PC-3 (cell line): ENCODE results near the gene LSP1. TPM values are rescaled to one million over a fixed set of nuclear protein-coding genes. Genes with fewer than 3 reads are reported as not detected.

Experiments
- ATAC-seq: fragments of 200-7000 bp; cut with Tn5 transposase; 2 replicates; pipeline ENCODE4 v1.9.1; 2020; ENCODE audit warnings: mild to moderate bottlenecking, moderate library complexity
- BruUV-seq: library from RNA; stranded (reverse); fragments of 400-500 nt; replicated peaks from 2 replicates; lab custom pipeline; 2021; lab: Mats Ljungman, UMichigan
- CTCF ChIA-PET: fragments of 300-600 bp; sonication (Branson Sonifier 250); formaldehyde crosslinking; loops from one replicate; lab custom pipeline; 2022; ENCODE audit warnings: antibody characterized with exemption; lab: Charles Lee
- POLR2A ChIA-PET: fragments of 300-600 bp; sonication (Branson Sonifier 250); formaldehyde crosslinking; loops from one replicate; lab custom pipeline; 2022; ENCODE audit warnings: antibody characterized with exemption; ENCODE audit not compliant: unreplicated experiment; lab: Charles Lee
- DNase-seq: peaks from one replicate; pipeline ENCODE4 v3.0.0-alpha.2; 2015
- H2AFZ ChIP-seq: fragments of 300-600 bp; sonication (generic); 2 replicates; pipeline ENCODE4 v1.6.0; 2016; ENCODE audit warnings: antibody characterized with exemption, low read length
- H3F3A ChIP-seq: fragments of 300-600 bp; sonication (generic); one replicate; pipeline ENCODE4 v1.6.0; 2017; ENCODE audit warnings: antibody characterized with exemption, low read length, control low read depth, mild to moderate bottlenecking; ENCODE audit not compliant: unreplicated experiment
- H3K27ac ChIP-seq: fragments of 300-600 bp; sonication (generic); 2 replicates; pipeline ENCODE4 v1.5.1; 2016; ENCODE audit warnings: mild to moderate bottlenecking, low read length
- H3K27me3 ChIP-seq: fragments of 300-600 bp; sonication (generic); 2 replicates; pipeline ENCODE4 v1.6.1; 2016; ENCODE audit warnings: low read length, mixed read lengths
- H3K36me3 ChIP-seq: fragments of 300-600 bp; sonication (generic); 2 replicates; pipeline ENCODE4 v1.6.1; 2016; ENCODE audit warnings: low read depth, mixed run types, low read length, mixed read lengths
- H3K4me1 ChIP-seq: fragments of 300-600 bp; sonication (generic); 2 replicates; pipeline ENCODE4 v1.5.1; 2016; ENCODE audit warnings: low read length; ENCODE audit not compliant: insufficient read depth
- H3K4me2 ChIP-seq: fragments of 300-600 bp; sonication (generic); 2 replicates; pipeline ENCODE4 v1.6.0; 2016; ENCODE audit warnings: low read length
- H3K4me3 ChIP-seq: fragments of 300-600 bp; sonication (generic); 2 replicates; pipeline ENCODE4 v1.5.1; 2016; ENCODE audit warnings: mild to moderate bottlenecking, low read length, mixed read lengths
- H3K79me2 ChIP-seq: fragments of 300-600 bp; sonication (generic); 2 replicates; pipeline ENCODE4 v1.6.1; 2017; ENCODE audit warnings: low read length, mixed read lengths
- H3K9ac ChIP-seq: fragments of 300-600 bp; sonication (generic); 2 replicates; pipeline ENCODE4 v1.6.0; 2016; ENCODE audit warnings: mild to moderate bottlenecking, low read length
- H3K9me2 ChIP-seq: fragments of 300-600 bp; sonication (generic); replicated peaks from 2 replicates; pipeline ENCODE4 v1.6.1; 2016; ENCODE audit warnings: mixed run types, low read length, mixed read lengths
- H3K9me3 ChIP-seq: fragments of 300-600 bp; sonication (generic); 2 replicates; pipeline ENCODE4 v1.6.1; 2016; ENCODE audit warnings: low read length, mixed read lengths
- H4K20me1 ChIP-seq: fragments of 300-600 bp; sonication (generic); 2 replicates; pipeline ENCODE4 v1.6.1; 2016; ENCODE audit warnings: low read length, mixed read lengths
- EZH2 ChIP-seq: fragments of 300-600 bp; sonication (generic); IDR thresholded peaks from one replicate; pipeline ENCODE4 v1.6.1; 2017; ENCODE audit warnings: antibody characterized with exemption, mild to moderate bottlenecking, low read length; ENCODE audit not compliant: unreplicated experiment
- EZH2phosphoT487 ChIP-seq: fragments of 300-600 bp; sonication (generic); IDR thresholded peaks from 2 replicates; pipeline ENCODE4 v1.6.1; 2018; ENCODE audit warnings: mild to moderate bottlenecking, antibody characterized with exemption, low read length, borderline replicate concordance
- intact Hi-C: fragments of 100-400 bp; cut with micrococcal nuclease; formaldehyde crosslinking; loops from 2 replicates; pipeline ENCODE4 v1.9.0; 2023
- total RNA-seq: library from RNA; depleted of rRNA; stranded (reverse); fragments of >200 nt; gene quantifications from 2 replicates; pipeline ENCODE4 v1.2.3, GENCODE V29; 2014
- TF ChIP-seq, protein P1 (sequence below): fragments of 300-600 bp; sonication (generic); conservative IDR thresholded peaks from 2 replicates; pipeline ENCODE4 v1.5.1; 2017; ENCODE audit warnings: antibody characterized with exemption, low read depth, mild to moderate bottlenecking, low read length

Gene LSP1
- total RNA-seq, 1 experiment from 2014 or later: not detected

DNA sequence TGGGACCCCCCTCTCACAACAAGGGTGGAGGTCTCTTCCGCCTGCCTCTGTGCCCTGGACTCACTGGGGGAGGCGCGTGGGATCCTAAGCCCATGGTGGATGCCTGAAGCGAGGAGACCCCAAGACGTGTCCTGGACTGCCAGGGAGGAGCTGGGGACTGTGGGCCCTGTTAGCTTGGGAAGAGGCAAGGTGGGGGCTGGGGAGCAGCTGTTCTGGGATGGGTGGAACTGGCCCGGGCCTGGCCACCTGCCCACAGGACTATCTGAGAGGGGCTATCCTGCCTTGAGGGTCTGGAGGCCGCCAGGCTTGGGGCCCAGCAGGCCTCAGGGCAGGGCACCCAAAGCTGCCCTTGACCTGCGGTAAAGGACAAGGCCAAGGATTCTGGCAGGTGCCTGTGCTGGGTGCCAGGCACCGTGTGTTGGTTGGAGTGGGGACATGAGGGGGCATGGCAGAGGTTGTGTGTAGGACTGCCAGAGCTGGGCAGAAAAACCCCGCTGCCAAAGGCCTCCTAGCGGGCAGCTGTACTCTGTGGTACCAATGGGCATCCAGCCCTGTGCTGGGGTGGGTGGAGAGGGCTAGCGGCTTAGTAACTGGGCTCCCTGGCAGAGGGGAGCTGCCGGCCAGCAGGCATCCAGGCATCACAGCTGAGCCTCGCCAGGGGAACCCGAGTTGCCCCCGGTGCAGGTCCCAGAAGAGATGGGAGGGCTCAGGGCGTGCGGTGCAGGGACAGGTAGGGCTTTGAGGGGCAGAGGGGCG lies 670 bp downstream of the LSP1 start:
- Histone ChIP-seq H3K9ac (no peak overlapping the region), H3K4me1 (no peaks in the 10 kb centered on the region), H4K20me1 (no peaks in the 10 kb centered on the region), H3K79me2 (no peaks in the 10 kb centered on the region), H3K4me2 (no peak overlapping the region), H2AFZ (no peak overlapping the region), H3K36me3 (no peaks in the 10 kb centered on the region), H3F3A (no peaks in the 10 kb centered on the region), H3K9me2 (no peaks in the 10 kb centered on the region), H3K9me3 (no peaks in the 10 kb centered on the region), H3K27ac (no peak overlapping the region), H3K4me3 (no peak overlapping the region), H3K27me3 (no peaks in the 10 kb centered on the region)
- POLR2A ChIA-PET: no interaction called here
- TF ChIP-seq EZH2: no peak
- TF ChIP-seq, protein P1, sequence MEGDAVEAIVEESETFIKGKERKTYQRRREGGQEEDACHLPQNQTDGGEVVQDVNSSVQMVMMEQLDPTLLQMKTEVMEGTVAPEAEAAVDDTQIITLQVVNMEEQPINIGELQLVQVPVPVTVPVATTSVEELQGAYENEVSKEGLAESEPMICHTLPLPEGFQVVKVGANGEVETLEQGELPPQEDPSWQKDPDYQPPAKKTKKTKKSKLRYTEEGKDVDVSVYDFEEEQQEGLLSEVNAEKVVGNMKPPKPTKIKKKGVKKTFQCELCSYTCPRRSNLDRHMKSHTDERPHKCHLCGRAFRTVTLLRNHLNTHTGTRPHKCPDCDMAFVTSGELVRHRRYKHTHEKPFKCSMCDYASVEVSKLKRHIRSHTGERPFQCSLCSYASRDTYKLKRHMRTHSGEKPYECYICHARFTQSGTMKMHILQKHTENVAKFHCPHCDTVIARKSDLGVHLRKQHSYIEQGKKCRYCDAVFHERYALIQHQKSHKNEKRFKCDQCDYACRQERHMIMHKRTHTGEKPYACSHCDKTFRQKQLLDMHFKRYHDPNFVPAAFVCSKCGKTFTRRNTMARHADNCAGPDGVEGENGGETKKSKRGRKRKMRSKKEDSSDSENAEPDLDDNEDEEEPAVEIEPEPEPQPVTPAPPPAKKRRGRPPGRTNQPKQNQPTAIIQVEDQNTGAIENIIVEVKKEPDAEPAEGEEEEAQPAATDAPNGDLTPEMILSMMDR: no peak
- no peak for TF ChIP-seq EZH2phosphoT487
- BruUV-seq: no TSS peak
- intact Hi-C loops: no loop called here
- DNase-seq (no peak), ATAC-seq (no peak)
- CTCF ChIA-PET: no interaction called here

DNA sequence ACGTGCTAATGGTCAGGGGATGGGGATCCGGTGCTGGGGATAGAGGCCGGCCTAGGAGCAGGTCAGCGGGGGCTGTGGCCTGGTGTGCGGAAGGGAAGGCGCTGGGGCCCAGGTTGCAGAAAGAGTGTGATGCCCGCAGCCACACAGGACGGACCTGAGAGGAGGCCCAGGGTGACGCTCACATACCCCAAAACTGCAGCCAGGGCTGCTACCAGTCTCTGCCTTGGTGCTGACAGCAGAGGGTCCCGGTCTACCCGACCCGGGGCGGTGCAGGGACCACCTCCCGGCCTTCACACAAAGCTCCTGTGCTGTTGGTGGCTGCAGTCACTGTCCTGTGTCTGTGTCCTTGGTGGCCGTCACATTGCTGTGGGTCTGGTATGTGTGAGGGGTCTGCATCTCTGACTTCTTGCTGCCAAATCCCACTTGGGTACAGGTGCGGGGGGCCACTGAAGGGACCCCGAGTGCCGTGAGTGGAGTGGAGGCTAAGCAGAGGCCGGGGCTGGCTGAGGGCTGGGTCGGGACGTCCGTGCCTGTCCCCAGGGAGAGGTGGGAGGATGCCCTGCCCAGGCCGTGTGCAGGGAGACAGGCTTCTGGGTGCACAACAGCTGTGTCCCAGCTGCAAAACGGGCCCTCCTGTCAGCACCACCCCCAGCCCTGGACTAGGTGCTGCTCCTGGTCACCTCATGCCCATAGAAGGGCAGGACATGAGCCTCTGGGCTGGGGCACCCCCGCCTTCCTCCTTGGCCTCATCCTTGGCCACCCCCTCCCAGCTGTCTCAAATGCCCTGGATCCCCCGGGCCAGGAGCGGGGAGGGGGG lies 1.5 kb downstream of the LSP1 start:
- no peaks in the 10 kb centered on the region for H3K9me3 ChIP-seq
- ATAC-seq (no peak), DNase-seq (no peak)
- no peaks in the 10 kb centered on the region for H3F3A ChIP-seq
- TF ChIP-seq EZH2 (no peak), EZH2phosphoT487 (no peak)
- TF ChIP-seq, protein P1: no peak
- no peaks in the 10 kb centered on the region for H3K36me3 ChIP-seq
- no peak overlapping the region for H3K9ac ChIP-seq
- no peaks in the 10 kb centered on the region for H4K20me1 ChIP-seq
- CTCF ChIA-PET: no interaction called here
- H3K79me2 ChIP-seq: no peaks in the 10 kb centered on the region
- no peak overlapping the region for H3K4me3 ChIP-seq
- no TSS peak for BruUV-seq
- no peaks in the 10 kb centered on the region for H3K9me2 ChIP-seq
- no peak overlapping the region for H2AFZ ChIP-seq
- H3K27me3 ChIP-seq: no peaks in the 10 kb centered on the region
- no peak overlapping the region for H3K27ac ChIP-seq
- H3K4me2 ChIP-seq: no peak overlapping the region
- POLR2A ChIA-PET: no interaction called here
- intact Hi-C loops: no loop called here
- H3K4me1 ChIP-seq: no peaks in the 10 kb centered on the region
